Osteocyte (in vitro differentiated cells): ENCODE measurements around the gene SF3A1. TPM values are rescaled to one million over a fixed set of nuclear protein-coding genes. Genes with fewer than 3 reads are reported as not detected.

Experiments
- DNase-seq: peaks from one replicate; pipeline ENCODE4 v3.0.0; 2021; ENCODE audit warnings: mixed read lengths; ENCODE audit not compliant: unreplicated experiment; ENCODE audit errors: extremely low spot score
- H3K27ac Mint-ChIP-seq: one replicate; pipeline ENCODE4 v1.8.0; 2021; ENCODE audit warnings: mild to moderate bottlenecking, mixed read lengths; ENCODE audit not compliant: unreplicated experiment
- H3K27me3 Mint-ChIP-seq: one replicate; pipeline ENCODE4 v1.8.0; 2021; ENCODE audit warnings: mixed read lengths; ENCODE audit not compliant: unreplicated experiment
- H3K36me3 Mint-ChIP-seq: one replicate; pipeline ENCODE4 v1.8.0; 2021; ENCODE audit warnings: mixed read lengths; ENCODE audit not compliant: unreplicated experiment
- H3K4me1 Mint-ChIP-seq: one replicate; pipeline ENCODE4 v1.8.0; 2021; ENCODE audit warnings: mixed read lengths; ENCODE audit not compliant: unreplicated experiment
- H3K4me3 Mint-ChIP-seq: one replicate; pipeline ENCODE4 v1.8.0; 2021; ENCODE audit warnings: mild to moderate bottlenecking, moderate library complexity, mixed read lengths; ENCODE audit not compliant: unreplicated experiment
- H3K9me3 Mint-ChIP-seq: one replicate; pipeline ENCODE4 v1.8.0; 2021; ENCODE audit warnings: mixed read lengths; ENCODE audit not compliant: unreplicated experiment
- total RNA-seq: library from RNA; stranded (reverse); gene quantifications from 2 replicates; pipeline ENCODE4 v1.2.1, GENCODE V29; 2021
- TF ChIP-seq, protein P1 (sequence below): fragments of 200-600 bp; sonication (generic); IDR thresholded peaks from 2 replicates; pipeline ENCODE4 v1.5.0; 2021; ENCODE audit warnings: antibody characterized with exemption, mild to moderate bottlenecking, moderate library complexity

The SF3A1 gene
- total RNA-seq, 1 donor from 2014 or later, result 170 TPM

DNA sequence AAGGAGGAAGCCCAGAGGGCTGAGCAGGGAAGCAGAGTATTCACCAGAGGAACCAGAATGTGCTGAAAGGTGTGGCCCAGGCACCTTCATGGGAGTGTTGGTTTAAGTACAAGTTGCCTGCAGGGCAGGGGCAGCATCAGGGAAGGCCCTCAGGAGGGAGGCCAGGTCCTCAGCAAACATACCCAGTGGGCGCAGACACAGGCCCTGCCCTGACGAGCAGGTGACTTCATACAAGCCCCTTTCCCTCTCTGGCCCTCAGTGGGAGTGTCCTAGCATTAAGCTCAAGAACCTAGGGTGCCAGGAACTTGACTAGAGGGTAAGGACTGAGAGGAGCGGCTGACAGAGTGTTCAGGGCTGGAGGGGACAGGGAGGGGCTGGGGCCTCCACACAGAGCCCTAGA is 59.9 kb downstream of the SF3A1 start:
- no peak overlapping the region for H3K27ac Mint-ChIP-seq
- no peaks in the 10 kb centered on the region for H3K9me3 Mint-ChIP-seq

DNA sequence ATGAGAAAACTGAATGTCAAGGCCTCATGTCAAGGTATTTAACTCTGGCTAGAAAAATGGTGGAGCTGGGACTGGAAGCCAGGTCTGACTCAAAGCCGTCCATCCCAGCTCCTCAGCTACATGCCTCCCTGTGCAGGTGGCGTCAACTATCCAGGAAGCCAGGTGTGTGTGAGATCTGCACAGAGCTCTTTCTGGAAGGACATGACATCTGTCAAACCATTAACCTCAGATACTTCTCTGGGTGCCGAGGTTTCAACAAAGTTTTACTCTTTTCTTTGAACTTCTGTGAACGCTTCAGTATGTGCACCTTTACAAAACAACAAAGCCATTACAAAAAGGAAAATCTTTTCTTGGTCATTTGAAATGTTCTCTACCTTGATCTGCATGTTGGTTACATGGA is 60.4 kb downstream of the SF3A1 start:
- no peak for DNase-seq
- Mint-ChIP-seq H3K36me3 (peaks cover 22% of the 10 kb centered on the region), H3K9me3 (no peaks in the 10 kb centered on the region), H3K4me3 (no peak overlapping the region), H3K27me3 (no peaks in the 10 kb centered on the region), H3K27ac (no peak overlapping the region), H3K4me1 (peaks cover 7% of the 10 kb centered on the region)
- TF ChIP-seq, protein P1, sequence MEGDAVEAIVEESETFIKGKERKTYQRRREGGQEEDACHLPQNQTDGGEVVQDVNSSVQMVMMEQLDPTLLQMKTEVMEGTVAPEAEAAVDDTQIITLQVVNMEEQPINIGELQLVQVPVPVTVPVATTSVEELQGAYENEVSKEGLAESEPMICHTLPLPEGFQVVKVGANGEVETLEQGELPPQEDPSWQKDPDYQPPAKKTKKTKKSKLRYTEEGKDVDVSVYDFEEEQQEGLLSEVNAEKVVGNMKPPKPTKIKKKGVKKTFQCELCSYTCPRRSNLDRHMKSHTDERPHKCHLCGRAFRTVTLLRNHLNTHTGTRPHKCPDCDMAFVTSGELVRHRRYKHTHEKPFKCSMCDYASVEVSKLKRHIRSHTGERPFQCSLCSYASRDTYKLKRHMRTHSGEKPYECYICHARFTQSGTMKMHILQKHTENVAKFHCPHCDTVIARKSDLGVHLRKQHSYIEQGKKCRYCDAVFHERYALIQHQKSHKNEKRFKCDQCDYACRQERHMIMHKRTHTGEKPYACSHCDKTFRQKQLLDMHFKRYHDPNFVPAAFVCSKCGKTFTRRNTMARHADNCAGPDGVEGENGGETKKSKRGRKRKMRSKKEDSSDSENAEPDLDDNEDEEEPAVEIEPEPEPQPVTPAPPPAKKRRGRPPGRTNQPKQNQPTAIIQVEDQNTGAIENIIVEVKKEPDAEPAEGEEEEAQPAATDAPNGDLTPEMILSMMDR, result no peak

More for the DNA sequence above, 59.9 kb downstream of the SF3A1 start:
- TF ChIP-seq, protein P1, result no peak
- Mint-ChIP-seq H3K36me3 (peaks cover 22% of the 10 kb centered on the region), H3K27me3 (no peaks in the 10 kb centered on the region), H3K4me1 (peaks cover 7% of the 10 kb centered on the region), H3K4me3 (no peak overlapping the region)
- no peak for DNase-seq

DNA sequence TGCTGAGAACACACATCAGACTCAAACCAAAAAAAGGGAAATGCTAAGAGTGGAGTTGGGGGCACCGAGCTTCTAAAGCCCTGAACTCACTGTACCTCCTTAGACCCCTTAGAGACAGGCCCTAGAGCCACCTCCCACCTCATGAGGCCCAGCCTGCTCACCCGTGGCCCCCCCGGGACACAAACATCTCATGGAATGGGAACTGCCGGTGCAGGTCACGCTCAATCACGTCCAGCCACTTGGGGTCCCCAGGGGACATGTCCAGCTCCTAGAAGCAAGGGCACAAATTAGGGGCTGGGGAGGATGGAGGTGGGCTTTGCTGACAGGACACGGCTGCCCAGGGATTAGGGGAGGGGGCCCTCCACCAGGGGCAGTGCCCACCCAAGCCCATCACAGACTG is 61.1 kb downstream of the SF3A1 start:
- Mint-ChIP-seq H3K4me1 (peaks cover 13% of the 10 kb centered on the region), H3K27me3 (no peaks in the 10 kb centered on the region), H3K9me3 (no peaks in the 10 kb centered on the region), H3K36me3 (peaks cover 22% of the 10 kb centered on the region), H3K27ac (no peak overlapping the region), H3K4me3 (no peak overlapping the region)
- DNase-seq, result no peak
- TF ChIP-seq, protein P1, result no peak

DNA sequence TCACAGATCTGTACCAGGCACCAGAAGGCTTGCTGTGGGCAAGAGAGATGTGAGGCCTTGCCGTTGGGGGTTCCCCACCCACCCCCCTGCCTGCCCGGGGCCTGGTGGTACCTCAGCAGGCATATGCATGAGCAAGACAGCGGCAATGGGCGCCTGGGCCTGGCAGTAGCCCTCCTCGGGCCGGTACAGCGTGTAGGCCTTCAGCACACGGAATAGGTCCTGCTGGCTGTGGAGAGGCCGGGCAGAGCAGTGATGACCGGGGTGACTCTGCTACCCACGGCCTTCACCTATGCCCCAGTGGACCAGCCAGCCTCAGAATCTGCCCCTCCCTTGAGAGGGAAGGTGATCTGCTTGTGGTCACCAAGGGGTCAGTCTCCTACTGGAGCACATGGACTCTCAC is 61.9 kb downstream of the SF3A1 start:
- TF ChIP-seq, protein P1, result no peak
- Mint-ChIP-seq H3K27ac (no peak overlapping the region), H3K9me3 (no peaks in the 10 kb centered on the region), H3K4me3 (no peak overlapping the region), H3K36me3 (peaks cover 22% of the 10 kb centered on the region), H3K27me3 (no peaks in the 10 kb centered on the region), H3K4me1 (peaks cover 20% of the 10 kb centered on the region)
- no peak for DNase-seq

DNA sequence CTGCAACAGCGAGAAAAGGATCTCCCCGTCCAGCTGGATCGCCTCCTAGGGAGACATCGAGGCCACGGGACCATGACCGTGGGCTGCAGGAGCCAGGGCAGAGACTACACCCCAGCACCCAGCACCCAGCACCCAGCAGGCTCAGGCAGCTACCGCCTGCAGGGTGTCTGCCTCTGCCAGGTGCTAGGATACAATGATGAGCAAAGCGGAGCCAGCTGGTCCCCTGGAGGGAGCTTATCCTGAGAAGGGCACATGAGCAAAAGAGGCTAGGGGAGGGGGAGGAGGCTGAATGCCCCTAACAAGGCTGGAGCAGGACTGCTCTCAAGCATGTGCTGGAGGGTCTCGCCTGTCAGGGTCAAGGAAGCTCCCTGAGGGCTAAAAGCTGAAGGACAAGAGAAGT is 62.6 kb downstream of the SF3A1 start:
- H3K27ac Mint-ChIP-seq, result no peak overlapping the region
- no peak overlapping the region for H3K4me3 Mint-ChIP-seq
- TF ChIP-seq, protein P1, result no peak
- no peak for DNase-seq
- peaks cover 21% of the 10 kb centered on the region for H3K36me3 Mint-ChIP-seq
- H3K9me3 Mint-ChIP-seq, result no peaks in the 10 kb centered on the region
- H3K27me3 Mint-ChIP-seq, result no peaks in the 10 kb centered on the region
- H3K4me1 Mint-ChIP-seq, result peaks cover 22% of the 10 kb centered on the region
